Measurements from ENCODE around the gene PLIN4. TPM values are rescaled to one million over a fixed set of nuclear protein-coding genes. Genes with fewer than 3 reads are reported as not detected.

The PLIN4 gene
- total and polyA plus RNA-seq, 2 donors from 2014 or later = 1.6 to 2.2 TPM

GRCh38 chr19:4501691-4502090 lies 16.6 kb downstream of the PLIN4 start:
- peaks cover 0 to 4% (median 2%) of the 10 kb centered on the region in 3 donors for H3K36me3 ChIP-seq (ENCODE audit: control insufficient read depth in 2 of 3, insufficient read depth in 3 of 3, low read length in 3 of 3)
- FAIRE-seq = no peak
- no peak overlapping the region for H3K27ac ChIP-seq (ENCODE audit: low read depth in 2 of 2, low read length in 2 of 2)
- no peak overlapping the region for H3K4me3 ChIP-seq (ENCODE audit: low read length in 3 of 3)
- H3K9me3 ChIP-seq (ENCODE audit: control insufficient read depth in 2 of 3, insufficient read depth in 1 of 3, low read length in 3 of 3) = no peaks in the 10 kb centered on the region
- DNase-seq = no peak
- H3K27me3 ChIP-seq (ENCODE audit: control insufficient read depth, insufficient read depth, low read length) = no peaks in the 10 kb centered on the region
- no peak for TF ChIP-seq CTCF (IDR thresholded peaks at IDR 0.05; ENCODE audit: borderline replicate concordance, extremely low read depth, insufficient read depth)
- H3K9ac ChIP-seq (ENCODE audit: low read length in 3 of 3) = no peak overlapping the region
- intact Hi-C loops (cut with DNase I) = no loop called here
- no peaks in the 10 kb centered on the region for H3K4me1 ChIP-seq (ENCODE audit: control insufficient read depth in 2 of 3, insufficient read depth in 2 of 3, low read depth in 1 of 3, low read length in 3 of 3)

DNA sequence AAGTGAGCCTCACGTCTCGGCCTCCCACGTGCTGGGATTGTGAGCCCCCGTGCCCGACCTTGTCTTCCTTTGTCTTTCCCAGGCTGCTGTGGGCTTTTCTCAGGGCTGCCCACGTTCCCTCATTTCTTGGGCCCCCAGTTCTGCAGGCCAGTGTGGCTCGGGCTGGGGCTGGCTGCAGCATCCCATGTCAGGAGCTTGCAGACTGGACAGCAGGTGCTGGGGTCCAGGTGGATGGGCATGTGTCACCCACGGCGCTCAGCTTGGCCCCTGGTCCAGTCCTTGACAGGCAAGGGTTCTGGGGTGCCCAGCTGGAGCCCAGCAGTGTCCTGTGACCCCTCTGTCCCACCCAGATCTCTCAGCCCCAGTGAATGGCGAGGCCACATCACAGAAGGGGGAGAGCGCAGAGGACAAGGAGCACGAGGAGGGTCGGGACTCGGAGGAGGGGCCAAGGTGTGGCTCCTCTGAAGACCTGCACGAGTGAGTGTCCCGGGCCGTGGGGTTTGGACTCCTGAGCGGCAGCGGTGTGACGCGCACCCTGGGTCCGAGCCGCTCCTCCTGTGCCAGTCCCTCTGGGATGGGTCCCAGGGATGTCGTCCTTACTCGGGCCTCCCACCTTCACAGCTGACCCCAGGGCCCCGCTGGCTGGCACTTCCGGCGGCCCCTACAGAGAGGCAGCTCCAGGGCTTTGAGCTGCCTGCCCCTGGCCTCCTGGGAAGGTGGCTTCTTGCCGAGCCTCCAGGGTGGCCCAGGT lies 17.3 kb downstream of the PLIN4 start:
- no peaks in the 10 kb centered on the region for H3K27me3 ChIP-seq (ENCODE audit: control insufficient read depth, insufficient read depth, low read length)
- no peaks in the 10 kb centered on the region for H3K9me3 ChIP-seq (ENCODE audit: control insufficient read depth in 2 of 3, insufficient read depth in 1 of 3, low read length in 3 of 3)
- H3K4me1 ChIP-seq (ENCODE audit: control insufficient read depth in 2 of 3, insufficient read depth in 2 of 3, low read depth in 1 of 3, low read length in 3 of 3) = no peaks in the 10 kb centered on the region
- H3K9ac ChIP-seq (ENCODE audit: low read length in 3 of 3) = no peak overlapping the region
- no peak overlapping the region for H3K27ac ChIP-seq (ENCODE audit: low read depth in 2 of 2, low read length in 2 of 2)
- no peak for TF ChIP-seq CTCF (IDR thresholded peaks at IDR 0.05; ENCODE audit: borderline replicate concordance, extremely low read depth, insufficient read depth)
- H3K4me3 ChIP-seq (ENCODE audit: low read length in 3 of 3) = no peak overlapping the region
- intact Hi-C loops (cut with DNase I) = no loop called here
- peaks cover 0 to 4% (median 2%) of the 10 kb centered on the region in 3 donors for H3K36me3 ChIP-seq (ENCODE audit: control insufficient read depth in 2 of 3, insufficient read depth in 3 of 3, low read length in 3 of 3)
- FAIRE-seq = no peak
- no peak for DNase-seq

DNA sequence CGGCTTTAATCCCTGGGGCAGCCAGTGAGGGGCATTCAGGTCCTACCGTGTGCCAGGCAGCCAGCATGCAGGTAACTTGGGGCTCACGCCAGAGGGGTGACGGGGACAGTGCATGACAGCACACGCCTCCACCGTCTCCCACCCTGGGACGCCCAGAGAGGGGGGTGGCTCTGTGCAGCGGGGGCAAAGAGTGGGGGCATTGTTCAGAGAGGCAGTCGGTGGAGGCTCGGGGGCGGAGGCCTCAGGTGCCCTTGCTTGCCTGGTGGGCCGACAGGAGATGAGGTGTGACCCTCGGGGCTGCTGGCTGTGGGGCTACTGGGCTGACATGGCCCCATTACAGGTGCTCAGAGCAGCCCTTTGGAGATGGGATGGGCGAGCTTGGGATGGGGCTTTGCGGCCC lies 18.4 kb downstream of the PLIN4 start:
- H3K27ac ChIP-seq (ENCODE audit: low read depth in 2 of 2, low read length in 2 of 2) = no peak overlapping the region
- no peaks in the 10 kb centered on the region for H3K27me3 ChIP-seq (ENCODE audit: control insufficient read depth, insufficient read depth, low read length)
- TF ChIP-seq CTCF (IDR thresholded peaks at IDR 0.05; ENCODE audit: borderline replicate concordance, extremely low read depth, insufficient read depth) = no peak
- intact Hi-C loops (cut with DNase I) = no loop called here
- H3K9me3 ChIP-seq (ENCODE audit: control insufficient read depth in 2 of 3, insufficient read depth in 1 of 3, low read length in 3 of 3) = no peaks in the 10 kb centered on the region
- FAIRE-seq = no peak
- H3K9ac ChIP-seq (ENCODE audit: low read length in 3 of 3) = no peak overlapping the region
- peaks cover 0 to 10% (median 2%) of the 10 kb centered on the region in 3 donors for H3K36me3 ChIP-seq (ENCODE audit: control insufficient read depth in 2 of 3, insufficient read depth in 3 of 3, low read length in 3 of 3)
- no peaks in the 10 kb centered on the region for H3K4me1 ChIP-seq (ENCODE audit: control insufficient read depth in 2 of 3, insufficient read depth in 2 of 3, low read depth in 1 of 3, low read length in 3 of 3)
- no peak for DNase-seq
- H3K4me3 ChIP-seq (ENCODE audit: low read length in 3 of 3) = no peak overlapping the region

Data from kidney (tissue), 14 donors.